Fibroblast of the aortic adventitia (primary cell): ENCODE data around the gene AGBL4. TPM values are rescaled to one million over a fixed set of nuclear protein-coding genes. Genes with fewer than 3 reads are reported as not detected.

Experiments used
- DNase-seq: peaks from one replicate; pipeline ENCODE4 v3.0.0-alpha.2; 2010; ENCODE audit warnings: low read depth
- H3K4me3 ChIP-seq: 2 replicates; pipeline ENCODE4 v1.5.1; 2011; ENCODE audit warnings: low read depth, mild to moderate bottlenecking, control low read depth, low read length, moderate library complexity
- total RNA-seq: library from RNA; depleted of rRNA; stranded (reverse); fragments of >200 nt; gene quantifications from 2 replicates; pipeline ENCODE4 v1.2.3, GENCODE V29; 2012; ENCODE audit warnings: low replicate concordance
- TF ChIP-seq, protein P1 (sequence below): IDR thresholded peaks from 2 replicates; pipeline ENCODE4 v1.5.1; 2011; ENCODE audit warnings: mild to moderate bottlenecking, low read length, control low read depth, inconsistent platforms; ENCODE audit not compliant: insufficient read depth

AGBL4 gene
- total RNA-seq, 1 donor, result not detected

DNA sequence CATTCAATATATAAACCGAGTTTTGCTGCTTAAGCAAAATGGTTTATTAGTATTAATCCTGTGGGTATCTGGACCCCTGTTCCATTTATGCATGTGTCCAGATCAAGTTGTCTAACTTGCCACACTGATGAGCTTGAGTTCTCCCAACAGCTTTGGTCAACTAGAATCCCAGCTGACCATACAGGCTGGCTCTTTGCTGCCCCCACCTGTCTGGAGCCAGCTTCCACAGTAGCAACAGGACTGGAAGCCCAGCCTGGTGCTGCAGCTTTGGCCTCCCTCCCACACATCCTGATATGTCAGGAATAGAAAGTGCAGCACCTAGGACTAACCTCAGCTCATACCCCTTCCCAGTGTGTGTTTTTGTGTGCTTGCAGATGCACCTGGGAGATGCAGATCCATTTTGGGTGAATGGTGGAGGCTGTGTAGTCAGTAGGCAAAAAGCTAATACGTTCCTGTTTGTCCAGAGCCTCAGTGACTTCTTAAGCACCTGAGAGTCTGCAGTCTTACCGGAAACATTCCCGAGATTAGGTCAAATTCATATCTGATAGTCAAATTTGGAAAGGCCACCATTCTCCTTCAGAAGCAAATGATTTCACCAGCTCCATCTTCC lies 1206.1 kb downstream of the AGBL4 start:
- DNase-seq, result peak; percentile 49
- no peak overlapping the region for H3K4me3 ChIP-seq
- TF ChIP-seq, protein P1, sequence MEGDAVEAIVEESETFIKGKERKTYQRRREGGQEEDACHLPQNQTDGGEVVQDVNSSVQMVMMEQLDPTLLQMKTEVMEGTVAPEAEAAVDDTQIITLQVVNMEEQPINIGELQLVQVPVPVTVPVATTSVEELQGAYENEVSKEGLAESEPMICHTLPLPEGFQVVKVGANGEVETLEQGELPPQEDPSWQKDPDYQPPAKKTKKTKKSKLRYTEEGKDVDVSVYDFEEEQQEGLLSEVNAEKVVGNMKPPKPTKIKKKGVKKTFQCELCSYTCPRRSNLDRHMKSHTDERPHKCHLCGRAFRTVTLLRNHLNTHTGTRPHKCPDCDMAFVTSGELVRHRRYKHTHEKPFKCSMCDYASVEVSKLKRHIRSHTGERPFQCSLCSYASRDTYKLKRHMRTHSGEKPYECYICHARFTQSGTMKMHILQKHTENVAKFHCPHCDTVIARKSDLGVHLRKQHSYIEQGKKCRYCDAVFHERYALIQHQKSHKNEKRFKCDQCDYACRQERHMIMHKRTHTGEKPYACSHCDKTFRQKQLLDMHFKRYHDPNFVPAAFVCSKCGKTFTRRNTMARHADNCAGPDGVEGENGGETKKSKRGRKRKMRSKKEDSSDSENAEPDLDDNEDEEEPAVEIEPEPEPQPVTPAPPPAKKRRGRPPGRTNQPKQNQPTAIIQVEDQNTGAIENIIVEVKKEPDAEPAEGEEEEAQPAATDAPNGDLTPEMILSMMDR, result peak; percentile 82

DNA sequence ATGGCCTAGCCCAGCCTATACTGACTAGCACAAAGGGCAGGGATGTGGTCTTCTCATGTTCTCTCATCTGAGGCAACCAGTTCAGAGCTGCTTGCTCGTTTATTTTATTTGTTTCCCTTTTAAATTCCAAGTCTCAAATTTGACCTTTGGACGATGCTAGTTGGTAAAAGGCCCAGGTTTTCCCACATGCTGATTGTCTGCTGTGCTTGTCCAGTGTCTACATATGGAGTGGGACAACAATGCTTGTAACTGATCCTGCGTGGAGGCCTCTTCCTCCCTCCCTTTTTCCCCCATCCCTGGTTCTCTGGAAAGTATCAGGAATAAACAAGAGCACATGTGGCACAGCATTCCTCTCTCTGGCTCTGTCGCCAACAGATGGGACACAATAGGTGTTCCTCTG lies 1213.0 kb downstream of the AGBL4 start:
- DNase-seq, result no peak
- H3K4me3 ChIP-seq, result no peak overlapping the region

DNA sequence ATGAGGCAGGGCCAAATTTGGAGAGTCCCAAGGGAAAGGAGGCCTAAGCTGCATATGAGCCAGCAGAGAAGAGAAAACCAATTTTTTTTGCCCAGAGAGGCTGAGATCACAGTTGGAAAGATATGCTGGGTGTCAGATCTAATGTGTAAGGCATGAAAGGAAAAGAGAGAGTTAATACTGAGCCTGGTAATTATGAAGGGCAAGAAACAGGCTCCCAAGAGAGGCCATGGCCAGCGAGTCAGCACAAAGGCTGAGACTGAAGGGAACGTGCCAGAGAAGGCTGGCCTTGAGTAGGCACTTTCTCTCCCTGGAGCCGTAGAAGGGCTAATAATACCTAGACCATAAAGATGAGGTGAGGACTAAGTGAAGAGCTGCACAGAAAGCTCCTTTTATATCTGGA lies 1215.3 kb downstream of the AGBL4 start:
- no peak for DNase-seq
- TF ChIP-seq, protein P1, result no peak
- no peak overlapping the region for H3K4me3 ChIP-seq

More for the DNA sequence above, 1213.0 kb downstream of the AGBL4 start:
- TF ChIP-seq, protein P1, result no peak

DNA sequence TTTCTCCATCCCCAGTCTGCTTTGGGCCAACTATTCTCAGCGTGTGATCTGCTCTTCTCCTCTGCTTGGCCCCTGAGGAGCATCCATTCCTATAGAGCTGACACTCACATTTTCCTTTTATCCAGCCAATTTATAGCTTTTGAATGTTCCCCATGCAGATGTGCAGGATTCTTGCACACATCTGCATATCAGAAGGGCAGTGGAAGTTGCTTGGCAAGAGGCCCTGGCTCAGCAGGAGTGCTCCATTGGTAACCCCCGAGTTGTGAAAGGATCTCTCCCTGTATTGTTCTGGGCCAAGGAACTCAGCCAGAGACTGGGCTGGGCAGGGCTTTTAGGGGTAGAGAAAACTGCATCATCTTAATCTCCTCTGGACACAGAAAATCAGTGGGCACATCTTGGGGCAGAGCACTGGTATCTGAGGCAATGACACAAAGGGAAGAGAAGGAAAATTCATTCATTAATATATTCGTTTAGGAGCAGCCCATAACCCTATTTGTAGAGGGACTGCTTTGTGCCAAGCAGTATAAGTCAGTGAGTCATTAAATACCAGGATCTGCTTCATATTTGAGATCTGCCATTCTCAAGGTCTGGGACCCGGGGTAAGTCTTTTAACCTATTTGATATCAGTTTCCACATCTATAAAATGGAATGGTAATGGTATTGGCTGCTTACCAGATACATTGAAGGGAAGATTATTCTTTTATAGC lies 1216.0 kb downstream of the AGBL4 start:
- H3K4me3 ChIP-seq, result no peak overlapping the region
- DNase-seq, result peak; percentile 46
- TF ChIP-seq, protein P1, result no peak

DNA sequence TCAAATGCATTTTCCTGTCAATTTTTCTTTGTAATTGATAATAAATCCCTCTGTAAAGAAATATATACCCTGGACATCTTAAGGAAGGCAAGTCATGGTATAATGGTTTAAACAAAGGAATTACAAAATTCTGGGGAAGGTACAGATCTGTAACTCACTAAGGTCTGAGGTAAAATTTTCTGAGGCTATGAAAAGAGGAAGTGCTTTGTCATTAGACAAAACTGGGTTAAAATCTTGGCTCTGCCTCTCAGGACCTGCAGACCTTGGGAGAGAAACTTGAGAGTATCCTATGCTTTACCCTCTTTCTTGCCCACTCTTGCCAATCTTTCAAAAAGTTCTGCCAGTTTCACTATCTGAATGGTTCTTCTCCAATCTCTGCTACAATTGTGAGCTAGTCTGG lies 1220.3 kb downstream of the AGBL4 start:
- H3K4me3 ChIP-seq, result no peak overlapping the region
- no peak for DNase-seq
- TF ChIP-seq, protein P1, result no peak

DNA sequence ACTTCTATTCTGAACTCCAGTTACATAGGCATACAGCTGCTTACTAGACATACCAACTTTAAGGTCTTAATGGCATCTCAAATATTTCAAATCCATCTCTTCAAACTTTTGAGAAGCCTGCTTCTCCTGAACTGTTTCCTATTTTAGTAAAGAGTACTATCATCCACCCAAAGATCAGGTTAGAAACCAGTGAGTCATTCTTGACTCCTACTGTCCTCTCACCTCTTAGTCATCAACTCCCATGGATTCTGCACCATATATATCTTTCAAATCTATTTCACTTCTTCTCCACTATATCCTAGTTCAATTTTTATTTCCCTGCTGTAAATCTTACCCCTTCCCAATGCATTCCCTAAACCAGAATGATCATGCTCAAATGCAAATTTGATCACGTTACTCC lies 1228.9 kb downstream of the AGBL4 start:
- H3K4me3 ChIP-seq, result no peak overlapping the region
- TF ChIP-seq, protein P1, result no peak
- DNase-seq, result no peak
